ENCODE results near the gene MBD3.
A peak's percentile ranks its signal among the peaks of the same experiment; 100 is the strongest.

The MBD3 gene

GRCh38 chr19:1524287-1524971 is 68.2 kb downstream of the MBD3 start (continued):
- TF ChIP-seq PATZ1 (tag by site-specific recombination; IDR thresholded peaks at IDR 0.05) (peak; percentile 21; the same call in 1 of the 2 replicates), ZEB2 (tag by site-specific recombination; IDR thresholded peaks at IDR 0.05) (peak; percentile 38; the same call in 1 of the 2 replicates), ZBTB7A (tag by site-specific recombination; IDR thresholded peaks at IDR 0.05; ENCODE audit: low read depth) (peak; percentile 53; the same call in 1 of the 2 replicates), ZSCAN23 (tag by site-specific recombination; IDR thresholded peaks at IDR 0.05) (peak; percentile 57; the same call in 1 of the 2 replicates), ZBTB6 (tag by site-specific recombination; IDR thresholded peaks at IDR 0.05) (no peak; the same call in 1 of the 2 replicates), ZBTB26 (tag by site-specific recombination; optimal IDR thresholded peaks at IDR 0.05) (peak; percentile 43), KLF17 (tag by site-specific recombination; IDR thresholded peaks at IDR 0.05) (peak; percentile 40; the same call in 1 of the 2 replicates), ZBTB17 (tag by site-specific recombination; IDR thresholded peaks at IDR 0.05) (peak; percentile 15; the same call in 1 of the 2 replicates), ZNF23 (tag by site-specific recombination; IDR thresholded peaks at IDR 0.05; ENCODE audit: borderline replicate concordance) (0 out of 2 replicates have a peak, but pooled peaks have one; percentile 7), ZFHX2 (tag by site-specific recombination; conservative IDR thresholded peaks at IDR 0.05) (peak; percentile 66)

All from HEK293 (cell line).